Stimulated activated CD8-positive, alpha-beta memory T cell treated with anti-CD3 and anti-CD28 coated beads, Interleukin-15, amount 100 ng/mL, for 1 hour (primary cell): ENCODE results near the gene LGALS7.

Experiments
- DNase-seq: peaks from one replicate; pipeline ENCODE4 v3.0.0-alpha.2; 2020; ENCODE audit warnings: low read depth

Gene LGALS7

DNA sequence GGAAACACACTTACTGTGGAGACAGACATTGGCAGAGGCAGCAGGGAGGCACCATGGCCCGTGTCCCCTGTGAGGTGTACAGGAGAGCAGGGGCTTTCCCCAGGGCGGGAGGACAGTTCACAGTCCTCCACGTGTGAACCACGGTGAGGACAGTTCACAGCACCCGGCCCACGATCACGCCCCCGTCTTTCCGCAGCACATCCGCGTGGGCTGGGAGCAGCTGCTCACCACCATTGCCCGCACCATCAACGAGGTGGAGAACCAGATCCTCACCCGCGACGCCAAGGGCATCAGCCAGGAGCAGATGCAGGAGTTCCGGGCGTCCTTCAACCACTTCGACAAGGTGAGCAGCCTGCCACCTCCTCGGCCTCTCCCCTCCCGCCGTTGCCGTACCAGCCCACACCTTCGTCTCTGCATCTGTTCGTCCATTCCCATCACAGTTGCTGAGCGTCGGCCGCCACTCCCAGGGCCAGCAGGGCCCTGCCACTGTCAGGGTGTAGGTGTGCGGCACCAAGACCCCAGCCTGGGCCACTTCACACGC, 46.5 kb downstream of the LGALS7 start:
- DNase-seq = no peak

GRCh38 chr19:38726284-38726673, 47.0 kb downstream of the LGALS7 start:
- no peak for DNase-seq

GRCh38 chr19:38725469-38726283, 47.6 kb downstream of the LGALS7 start:
- no peak for DNase-seq

- no peak for DNase-seq
Measured at GRCh38 chr19:38723990-38724854, 49.1 kb downstream of the LGALS7 start.

GRCh38 chr19:38723606-38723965, 49.7 kb downstream of the LGALS7 start:
- no peak for DNase-seq

DNA sequence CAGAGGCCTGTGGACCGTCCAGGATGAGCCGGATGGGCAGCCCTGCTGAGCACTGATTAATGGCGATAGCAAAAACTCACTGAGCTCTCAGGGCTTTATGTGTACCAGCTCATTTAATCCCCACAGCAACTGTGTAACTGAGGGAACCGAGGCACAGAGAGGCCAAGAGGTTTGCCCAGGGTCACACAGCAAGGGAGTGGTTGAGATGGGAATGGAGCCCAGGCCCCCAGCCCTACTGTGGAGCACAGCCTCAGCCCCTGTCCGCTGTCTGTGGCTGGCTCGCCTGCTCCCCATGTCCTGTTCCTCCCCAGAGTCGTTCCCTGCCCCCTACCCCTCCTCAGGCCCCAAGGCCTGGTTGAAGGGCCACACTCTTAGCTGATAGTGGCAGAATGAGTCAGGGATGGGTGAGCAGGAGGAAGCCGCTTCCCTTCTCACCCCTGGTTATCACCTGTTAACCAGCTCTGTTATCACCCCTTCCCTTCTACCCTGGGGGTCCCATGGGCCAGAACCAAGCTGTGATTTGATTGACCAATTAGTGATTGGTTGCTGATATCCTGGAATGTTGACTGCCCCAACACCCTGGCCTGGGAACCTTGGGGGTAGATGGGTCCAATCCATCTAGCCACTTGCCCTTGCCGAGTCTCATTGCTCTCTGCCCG, 50.2 kb downstream of the LGALS7 start:
- DNase-seq = no peak

- no peak for DNase-seq
Measured at GRCh38 chr19:38721979-38722773, 51.1 kb downstream of the LGALS7 start.

- DNase-seq = no peak
Measured at GRCh38 chr19:38721496-38721895, 51.8 kb downstream of the LGALS7 start.
